Measurements from ENCODE around the gene MAD1L1.

MAD1L1 gene

DNA sequence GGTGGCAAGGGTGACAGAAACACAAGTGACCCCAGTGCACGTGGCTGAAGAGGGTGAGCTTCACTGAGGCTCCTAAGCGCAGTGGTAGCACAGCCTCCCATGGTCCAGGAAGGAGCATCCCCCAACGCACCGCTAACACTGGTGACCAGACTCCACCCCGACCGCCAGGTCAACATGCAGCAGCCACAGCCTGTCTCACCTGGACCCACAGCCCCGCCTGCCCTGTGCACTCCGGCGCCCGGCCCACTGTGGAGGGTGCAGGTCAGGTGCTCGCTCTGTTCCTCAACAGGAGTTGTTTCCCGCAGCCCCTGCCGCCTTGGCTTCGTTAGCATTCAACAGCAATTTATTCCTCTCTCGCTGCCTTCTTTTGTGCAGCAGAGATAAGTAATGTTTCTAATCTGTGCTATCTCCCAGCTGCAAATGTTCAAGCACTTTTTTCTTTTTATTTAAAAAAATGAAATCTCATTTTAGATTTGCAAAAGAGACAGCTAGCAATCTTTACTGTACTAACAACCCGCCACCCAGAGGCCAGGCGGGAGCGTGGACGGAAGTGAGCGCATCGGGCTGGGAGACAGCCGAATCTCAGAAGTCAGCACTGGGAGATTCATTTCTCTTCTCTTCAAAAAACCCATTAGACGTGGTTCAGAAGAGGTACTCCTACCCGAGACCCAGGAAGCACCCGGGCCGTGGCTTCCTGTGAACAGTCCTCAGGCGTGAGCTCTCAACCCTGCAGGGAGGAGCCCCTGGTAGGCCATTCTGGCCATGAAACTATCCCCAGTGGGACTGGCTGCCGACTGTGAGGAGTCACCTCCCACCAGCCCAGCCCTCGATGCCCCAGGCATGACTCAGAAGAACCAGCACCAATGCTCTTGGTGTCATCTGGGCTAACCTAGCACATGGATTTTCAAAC, 133.4 kb downstream of the MAD1L1 start:
- no peak for DNase-seq

DNA sequence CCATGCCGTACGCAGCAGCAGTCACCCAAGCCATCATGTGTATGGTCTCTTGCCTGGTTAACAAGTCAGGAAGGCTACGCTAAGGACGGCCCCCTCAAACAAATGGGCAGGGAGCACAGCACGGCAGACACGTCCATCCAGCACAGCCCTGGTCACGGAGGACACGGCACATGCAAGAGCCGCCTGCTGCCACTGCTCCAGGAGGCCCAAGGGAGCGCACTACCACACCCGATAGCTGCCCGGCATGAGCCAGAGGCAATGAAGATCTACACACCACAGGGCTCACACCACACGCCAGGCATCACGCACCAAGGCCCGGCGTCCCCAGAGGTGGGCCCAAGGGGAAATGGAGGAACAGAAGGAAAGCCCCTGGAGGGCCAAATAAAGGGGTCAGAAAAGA, 134.2 kb downstream of the MAD1L1 start:
- no peak for DNase-seq

DNA sequence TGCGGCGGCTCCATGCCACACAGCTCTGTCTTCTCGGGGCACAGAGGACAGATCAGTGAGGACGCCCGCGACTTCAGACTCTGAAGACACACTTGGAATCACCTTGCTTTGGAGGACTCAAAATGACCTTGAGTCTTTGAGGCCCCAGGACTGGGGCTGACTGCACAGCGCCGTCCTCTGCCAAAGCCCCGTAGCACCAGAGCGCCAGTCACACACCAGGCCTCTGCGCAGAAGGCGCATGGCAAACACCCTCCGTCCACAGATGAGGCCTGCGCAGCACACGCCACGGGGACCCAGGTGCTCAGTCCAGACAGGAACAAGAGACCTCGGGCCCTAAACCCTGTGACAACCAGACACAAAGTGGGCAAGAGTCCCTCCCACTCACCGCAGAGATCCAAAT, 134.7 kb downstream of the MAD1L1 start:
- no peak for DNase-seq

DNA sequence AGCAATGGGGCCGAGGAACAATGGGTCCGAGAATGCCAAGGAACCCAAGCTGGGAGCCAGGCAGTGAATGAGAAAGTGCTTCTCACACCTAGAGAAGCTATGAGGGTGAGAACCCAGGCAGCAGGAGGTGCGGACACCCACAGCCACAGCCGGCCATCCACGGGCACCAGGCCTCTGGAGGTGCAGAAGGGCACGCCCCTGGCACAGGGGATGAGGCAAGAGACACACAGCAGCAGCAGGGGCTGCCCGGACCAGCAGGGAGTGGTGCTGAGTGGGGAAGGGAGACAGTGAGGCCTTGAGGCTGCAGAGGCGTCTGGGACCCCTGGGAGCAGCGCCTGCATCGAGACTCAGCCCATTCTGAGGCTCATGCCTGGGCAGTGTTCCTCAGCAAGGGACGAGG, 135.3 kb downstream of the MAD1L1 start:
- no peak for DNase-seq

DNA sequence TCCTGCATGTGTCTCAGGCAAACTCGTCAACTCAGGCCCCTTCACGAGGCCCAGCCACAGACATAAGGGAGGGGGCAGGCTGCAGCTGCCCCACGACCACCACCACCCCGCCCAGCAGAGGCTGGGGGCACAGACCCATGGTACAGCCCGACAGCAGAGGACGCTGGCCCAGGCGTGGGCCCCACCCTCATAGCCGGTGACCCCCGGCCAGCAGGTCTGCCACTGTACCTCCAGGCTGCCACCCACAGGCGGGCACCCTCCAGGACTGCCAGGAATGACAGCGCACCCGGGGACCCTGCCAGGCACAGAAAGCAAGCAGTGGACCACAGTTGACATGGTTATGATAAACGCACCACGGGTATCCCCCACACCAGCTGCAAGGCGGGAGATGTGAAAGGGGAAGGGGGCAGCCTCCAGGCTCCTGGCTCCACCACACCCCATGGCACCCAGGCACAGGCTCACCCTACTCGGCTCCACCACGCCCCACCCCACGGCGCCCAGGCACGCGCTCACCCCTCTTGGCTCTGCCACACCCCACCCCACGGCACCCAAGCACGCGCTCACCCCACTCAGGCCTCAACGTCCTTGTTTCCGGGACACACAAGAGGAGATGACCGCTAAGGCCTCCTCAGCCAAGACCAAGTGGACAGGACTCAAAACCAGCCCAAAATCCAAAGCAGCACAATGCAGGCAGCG, 135.9 kb downstream of the MAD1L1 start:
- DNase-seq, result no peak

- DNase-seq, result no peak
Measured at GRCh38 chr7:2095436-2095835, 137.3 kb downstream of the MAD1L1 start.

DNA sequence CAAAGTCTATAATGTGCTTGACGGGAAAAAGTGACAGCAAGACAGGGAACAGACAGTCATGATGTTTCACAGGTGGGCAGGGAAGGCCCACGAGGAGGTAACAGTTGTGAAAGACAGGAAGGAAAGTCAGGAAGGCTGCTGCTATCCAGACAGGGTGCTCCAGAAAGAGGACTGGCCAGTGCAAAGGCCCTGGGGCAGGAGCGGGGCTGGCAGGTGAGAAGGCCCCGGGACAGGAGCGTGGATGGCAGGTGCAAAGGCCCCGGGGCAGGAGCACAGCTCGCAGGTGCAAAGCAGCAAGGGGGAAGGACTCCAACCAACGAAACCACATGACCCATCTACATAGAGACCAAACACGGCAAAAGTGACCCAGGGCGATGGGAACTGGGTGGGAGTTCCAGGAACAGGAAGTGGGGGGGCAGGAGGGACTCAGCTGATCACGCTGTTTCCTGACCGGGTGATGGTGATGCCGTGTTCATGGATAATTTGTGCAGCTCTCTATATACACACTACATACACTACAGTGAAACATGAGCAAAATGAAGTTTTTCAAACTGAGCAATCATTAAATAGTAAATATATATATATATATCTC, 138.2 kb downstream of the MAD1L1 start:
- no peak for DNase-seq

DNA sequence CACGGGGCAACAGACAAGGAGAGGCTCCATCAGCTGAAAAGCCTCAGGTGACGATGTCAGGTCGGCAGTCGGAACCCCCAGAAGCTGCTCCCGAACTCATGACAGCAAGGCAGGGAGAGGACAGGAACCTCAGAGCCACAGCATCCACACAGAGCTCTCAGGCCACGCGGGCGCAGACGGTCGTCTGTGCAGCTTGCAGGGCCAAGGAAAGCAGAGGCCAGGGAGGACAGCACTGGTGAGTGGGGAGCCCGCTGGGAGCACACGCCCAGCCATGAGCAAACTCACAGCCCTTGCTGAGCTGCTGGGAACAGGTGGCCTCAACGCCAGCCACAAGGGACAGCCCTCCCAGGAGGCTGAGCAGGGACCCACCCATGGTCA, 138.9 kb downstream of the MAD1L1 start:
- DNase-seq, result no peak

DNA sequence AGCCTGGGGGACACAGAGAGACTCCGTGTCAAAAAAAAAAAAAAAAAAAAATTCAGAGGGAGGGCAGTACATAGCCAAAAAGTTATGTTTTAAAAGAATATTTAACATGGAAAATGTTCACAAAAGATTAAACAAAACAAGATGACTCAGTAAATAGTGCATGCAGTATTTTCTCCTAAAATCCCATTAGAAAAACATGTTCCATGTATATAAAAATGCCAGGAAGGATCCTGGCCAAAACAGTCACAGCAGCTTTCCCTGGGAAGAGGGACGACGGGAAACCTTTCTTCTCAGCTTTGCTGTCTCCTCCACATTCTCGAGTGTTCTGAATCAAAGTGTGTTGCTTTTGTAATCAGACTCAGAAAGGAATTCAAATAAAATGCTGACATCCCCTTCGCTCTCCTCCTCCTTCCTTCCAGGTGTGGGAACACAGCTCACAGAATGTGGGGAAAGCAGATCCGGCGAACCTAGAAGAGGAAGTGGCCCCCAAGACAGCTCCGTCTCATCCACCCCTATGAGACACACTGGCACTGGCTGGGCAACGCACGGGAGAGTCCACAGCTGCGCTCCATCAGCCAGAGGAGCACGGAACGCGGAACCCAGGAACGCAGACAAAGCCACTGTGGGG, 139.4 kb downstream of the MAD1L1 start:
- DNase-seq, result no peak

DNA sequence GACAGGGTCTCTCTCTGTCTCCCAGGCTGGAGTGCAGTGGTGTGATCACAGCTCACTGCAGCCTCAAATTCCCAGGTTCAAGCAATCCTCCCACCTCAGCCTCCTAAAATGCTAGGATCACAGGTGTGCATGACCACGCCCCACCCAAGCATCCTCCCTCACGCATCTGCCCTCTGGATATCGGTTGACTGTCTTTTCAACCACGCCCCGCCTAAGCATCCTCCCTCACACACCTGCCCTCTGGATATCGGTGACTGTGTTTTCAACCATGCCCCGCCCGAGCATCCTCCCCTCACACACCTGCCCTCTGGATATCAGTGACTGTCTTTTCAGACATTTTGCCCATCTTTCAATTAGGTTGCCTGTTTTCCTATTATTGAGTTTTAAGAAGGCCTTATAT, 140.5 kb downstream of the MAD1L1 start:
- DNase-seq, result no peak

- no peak for DNase-seq
Measured at GRCh38 chr7:2090526-2091520, 141.9 kb downstream of the MAD1L1 start.

GRCh38 chr7:2088801-2089200, 143.9 kb downstream of the MAD1L1 start:
- DNase-seq, result no peak

DNA sequence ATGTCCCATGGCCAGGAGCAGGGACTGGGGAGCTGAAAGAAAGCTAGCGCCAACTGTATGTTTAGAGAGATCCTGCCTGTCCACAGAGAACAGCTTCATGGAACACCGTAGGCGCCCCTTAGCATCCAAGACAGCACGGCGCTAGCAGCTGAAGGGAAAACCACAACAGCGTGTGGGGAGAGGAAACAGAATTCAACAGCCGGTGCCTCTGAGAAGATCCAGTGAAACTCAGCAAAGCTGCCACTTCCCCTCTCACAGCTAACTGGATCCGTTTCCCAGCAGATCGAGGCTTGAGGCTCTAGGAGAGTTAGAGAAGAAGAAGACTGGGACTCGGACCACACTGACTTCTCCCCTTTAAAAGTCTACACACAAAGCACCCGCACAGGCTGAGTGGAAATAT, 145.0 kb downstream of the MAD1L1 start:
- DNase-seq, result no peak

GRCh38 chr7:2086229-2086628, 146.5 kb downstream of the MAD1L1 start:
- DNase-seq, result no peak

GRCh38 chr7:2085804-2086203, 146.9 kb downstream of the MAD1L1 start:
- no peak for DNase-seq

DNA sequence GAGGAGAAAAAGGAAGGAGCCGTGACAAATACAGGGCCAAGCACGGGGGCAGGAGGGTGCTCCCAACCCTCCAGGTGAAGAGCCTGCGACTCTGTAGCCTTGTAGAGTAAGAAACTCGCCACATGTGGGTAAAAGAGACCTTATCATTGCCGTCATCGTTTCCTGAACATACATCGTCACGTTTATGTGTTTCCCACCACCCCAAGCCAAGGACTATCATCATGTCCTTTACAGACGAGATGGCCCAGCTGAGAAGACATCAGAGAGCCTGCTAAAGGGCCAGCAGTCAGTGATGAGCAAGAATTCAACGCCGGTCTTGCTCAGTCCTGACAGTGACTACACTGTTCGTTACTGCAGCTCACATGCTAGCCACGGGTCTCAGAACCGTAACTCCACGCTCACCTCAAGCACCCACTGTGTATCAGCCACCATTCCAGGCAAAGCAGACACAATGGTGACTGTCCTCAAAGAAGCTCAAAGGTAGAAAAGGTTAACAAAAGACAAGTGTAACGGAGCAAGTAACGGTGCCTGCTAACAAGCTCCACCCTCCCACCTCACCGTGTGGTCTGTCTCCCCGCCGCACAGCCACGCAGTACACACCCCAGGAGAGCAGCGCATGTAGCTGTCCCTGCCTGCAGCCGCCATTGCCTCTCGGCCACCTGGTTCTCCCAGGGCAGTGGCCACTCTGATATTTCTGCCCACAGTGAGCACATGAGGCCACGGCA, 147.8 kb downstream of the MAD1L1 start:
- DNase-seq, result no peak

DNA sequence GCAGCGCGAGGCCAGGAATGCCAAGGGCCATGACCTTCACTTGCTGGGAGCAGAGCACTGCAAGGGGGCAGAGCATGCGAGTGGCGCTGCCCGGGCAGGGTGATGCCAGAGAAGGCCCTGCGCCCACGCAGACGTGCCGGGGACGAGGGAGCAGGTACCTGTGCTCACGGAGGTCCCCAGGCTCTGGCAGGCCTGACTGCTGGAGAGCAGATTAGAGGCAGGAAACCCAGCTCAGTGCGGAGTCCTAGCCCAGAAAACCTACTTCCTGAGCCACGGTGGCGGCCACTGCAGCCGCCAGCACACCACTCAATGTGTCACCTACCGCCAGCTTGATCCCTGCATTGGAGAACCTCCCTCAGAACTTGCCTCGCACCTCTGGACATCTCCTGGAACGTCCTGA, 148.4 kb downstream of the MAD1L1 start:
- DNase-seq, result no peak

DNA sequence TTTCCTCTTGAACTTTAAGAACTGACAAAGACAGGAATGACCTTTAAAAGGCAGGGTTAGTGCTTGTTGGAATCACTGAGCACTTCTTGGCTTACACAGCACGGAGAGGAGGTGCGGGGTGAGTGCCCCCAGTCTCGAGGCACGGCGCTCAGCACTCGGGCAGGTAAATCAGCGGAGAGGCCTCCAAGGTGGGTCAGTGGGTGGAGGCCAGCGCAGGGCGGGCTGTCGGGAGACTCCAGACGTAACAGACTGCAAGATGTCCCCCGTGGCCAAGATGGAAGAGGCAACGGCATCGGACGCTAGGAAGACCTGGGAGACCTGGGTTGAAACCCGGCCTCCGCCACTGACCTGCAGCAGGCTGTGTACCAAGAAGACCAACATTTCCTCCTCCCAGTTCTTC, 149.4 kb downstream of the MAD1L1 start:
- no peak for DNase-seq

- no peak for DNase-seq
Measured at GRCh38 chr7:2082139-2082998, 150.4 kb downstream of the MAD1L1 start.

DNA sequence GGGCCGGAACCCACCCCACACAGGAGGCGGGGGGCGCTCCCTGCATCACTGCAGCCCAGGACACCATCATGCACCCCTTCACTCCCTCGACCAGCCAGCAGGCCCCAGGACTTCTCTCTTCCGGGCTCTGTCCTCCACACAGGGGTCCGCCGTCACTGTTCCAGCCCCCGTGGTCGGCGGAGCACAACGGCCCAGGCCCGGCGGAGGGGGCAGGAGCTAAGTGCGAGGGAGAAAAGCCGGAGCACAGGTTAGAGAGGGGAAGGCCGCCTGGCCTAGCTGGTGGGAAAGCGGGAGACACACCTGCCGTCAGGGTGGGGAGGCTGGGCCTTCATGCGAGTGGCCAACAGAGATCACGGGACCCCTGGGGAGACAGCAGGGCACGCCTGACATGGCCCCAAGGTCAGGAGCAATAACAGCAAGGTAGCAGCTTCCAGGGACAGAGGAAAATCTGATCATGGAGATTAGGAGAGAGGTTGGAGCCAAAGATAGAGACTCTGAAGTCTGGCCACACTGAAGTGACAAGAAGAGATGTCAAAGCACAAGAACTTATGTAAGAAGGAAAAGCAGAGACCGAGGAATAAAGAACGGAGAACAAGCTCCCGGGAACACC, 151.1 kb downstream of the MAD1L1 start:
- no peak for DNase-seq
